GM18505 (cell line): ENCODE results near the gene ANKRD9.

Experiments
- ATAC-seq: cut with Tn5 transposase; IDR thresholded peaks from one replicate; pipeline ENCODE4 v1.9.1; 2021; ENCODE audit not compliant: unreplicated experiment
- POLR2A ChIP-seq: IDR thresholded peaks from 4 replicates; pipeline ENCODE4 v1.6.1; 2011; ENCODE audit warnings: borderline replicate concordance; ENCODE audit not compliant: insufficient read depth, insufficient read length; ENCODE audit errors: extremely low read depth

Gene ANKRD9

GRCh38 chr14:102512793-102513300 is 3.3 kb upstream of the ANKRD9 start:
- no peak for ATAC-seq
- TF ChIP-seq POLR2A, result no peak

GRCh38 chr14:102511538-102511937 is 2.0 kb upstream of the ANKRD9 start:
- TF ChIP-seq POLR2A, result no peak
- no peak for ATAC-seq

- TF ChIP-seq POLR2A, result no peak
- ATAC-seq, result no peak
Observed at GRCh38 chr14:102510616-102511520, 1.3 kb upstream of the ANKRD9 start.

GRCh38 chr14:102508774-102509745 is 516 bp downstream of the ANKRD9 start:
- no peak for TF ChIP-seq POLR2A
- ATAC-seq, result peak; percentile 11

- no peak for TF ChIP-seq POLR2A
- ATAC-seq, result no peak
Observed at GRCh38 chr14:102508410-102508773, 1.2 kb downstream of the ANKRD9 start.

GRCh38 chr14:102507857-102508312 is 1.7 kb downstream of the ANKRD9 start:
- no peak for TF ChIP-seq POLR2A
- no peak for ATAC-seq

GRCh38 chr14:102507081-102507856 is 2.3 kb downstream of the ANKRD9 start:
- no peak for TF ChIP-seq POLR2A
- ATAC-seq, result no peak

GRCh38 chr14:102506626-102506925 is 3.0 kb downstream of the ANKRD9 start:
- no peak for TF ChIP-seq POLR2A
- ATAC-seq, result no peak

GRCh38 chr14:102505775-102506625 is 3.6 kb downstream of the ANKRD9 start:
- no peak for ATAC-seq

GRCh38 chr14:102505000-102505619 is 4.5 kb downstream of the ANKRD9 start:
- no peak for ATAC-seq
- no peak for TF ChIP-seq POLR2A

More at GRCh38 chr14:102505775-102506625, 3.6 kb downstream of the ANKRD9 start:
- TF ChIP-seq POLR2A, result no peak

- no peak for ATAC-seq
- no peak for TF ChIP-seq POLR2A
Observed at GRCh38 chr14:102504328-102504999, 5.1 kb downstream of the ANKRD9 start.
